Fibroblast of pulmonary artery (primary cell): Measurements from ENCODE around the gene RIMBP2.

Experiments used
- DNase-seq: peaks from one replicate; pipeline ENCODE4 v3.0.0-alpha.2; 2010; ENCODE audit warnings: low read depth
- H3K4me3 ChIP-seq: replicated peaks from 2 replicates; pipeline ENCODE4 v1.5.1; 2011; ENCODE audit warnings: low read depth, mild to moderate bottlenecking, control low read depth, low read length, moderate library complexity
- CTCF ChIP-seq: IDR thresholded peaks from 2 replicates; pipeline ENCODE4 v1.5.1; 2011; ENCODE audit warnings: mild to moderate bottlenecking, control low read depth, low read length, inconsistent platforms; ENCODE audit errors: missing control alignments

RIMBP2 gene

GRCh38 chr12:130498589-130499385 lies 217.3 kb downstream of the RIMBP2 start:
- no peak for DNase-seq
- H3K4me3 ChIP-seq = no peak overlapping the region
- TF ChIP-seq CTCF = no peak

GRCh38 chr12:130497991-130498390 lies 218.1 kb downstream of the RIMBP2 start:
- TF ChIP-seq CTCF = no peak
- DNase-seq = no peak
- no peak overlapping the region for H3K4me3 ChIP-seq

GRCh38 chr12:130497321-130497720 lies 218.8 kb downstream of the RIMBP2 start:
- no peak for TF ChIP-seq CTCF
- no peak for DNase-seq
- no peak overlapping the region for H3K4me3 ChIP-seq

- no peak for DNase-seq
- TF ChIP-seq CTCF = no peak
- no peak overlapping the region for H3K4me3 ChIP-seq
These were observed 219.5 kb downstream of the RIMBP2 start for GRCh38 chr12:130496516-130497120.

GRCh38 chr12:130495156-130495555 lies 220.9 kb downstream of the RIMBP2 start:
- DNase-seq = no peak

GRCh38 chr12:130494736-130495135 lies 221.4 kb downstream of the RIMBP2 start:
- DNase-seq = no peak
- no peak for TF ChIP-seq CTCF
- H3K4me3 ChIP-seq = no peak overlapping the region

More at GRCh38 chr12:130495156-130495555, 220.9 kb downstream of the RIMBP2 start:
- no peak for TF ChIP-seq CTCF
- no peak overlapping the region for H3K4me3 ChIP-seq
